B cell (primary cell): ENCODE results near the gene DHX15. TPM values are rescaled to one million over a fixed set of nuclear protein-coding genes. Genes with fewer than 3 reads are reported as not detected.

Source experiments
- ATAC-seq: fragments of 200-7000 bp; cut with Tn5 transposase; one replicate; pipeline ENCODE4 v1.10.0; 2021; ENCODE audit warnings: low read depth, mild to moderate bottlenecking, moderate number of reproducible peaks, moderate library complexity
- CTCF ChIA-PET: fragments of 350-600 bp; sonication (Branson Sonifier 250); formaldehyde crosslinking; loops from one replicate; lab custom pipeline; 2021; ENCODE audit warnings: antibody characterized with exemption, inconsistent platforms; lab: Charles Lee
- POLR2A ChIA-PET: fragments of 350-600 bp; sonication (Branson Sonifier 250); formaldehyde crosslinking; loops from one replicate; lab custom pipeline; 2021; ENCODE audit warnings: antibody characterized with exemption; lab: Charles Lee
- DNase-seq: peaks from one replicate; pipeline ENCODE4 v3.0.0; 2013
- H2AFZ ChIP-seq: 2 replicates; pipeline ENCODE4 v1.6.1; 2012; ENCODE audit warnings: mild to moderate bottlenecking, low read depth, low read length; ENCODE audit not compliant: insufficient read depth, poor library complexity, severe bottlenecking
- H3K27ac ChIP-seq, 2 donors: 1 replicate in 1 of 2; 2 replicates in 1 of 2; pipeline ENCODE4 v1.5.1; 2012 to 2013; ENCODE audit warnings: low read length in 2 of 2, mild to moderate bottlenecking in 2 of 2, moderate library complexity in 1 of 2
- H3K27me3 ChIP-seq, 4 experiments: fragments of 200-600 bp in 1 of 4; sonication (generic) in 1 of 4; replicated peaks in 1 of 4; 1 replicate in 2 of 4; 2 replicates in 2 of 4; pipeline versions ENCODE4 v1.6.1 to v1.7.0; 2013 to 2016; ENCODE audit warnings: low read length in 3 of 4, mild to moderate bottlenecking in 2 of 4, mixed read lengths in 1 of 4, moderate library complexity in 1 of 4; ENCODE audit not compliant: insufficient read depth in 4 of 4, control insufficient read depth in 3 of 4; ENCODE audit errors: control extremely low read depth in 1 of 4
- H3K36me3 ChIP-seq, 2 experiments: replicated peaks in 1 of 2; 1 replicate in 1 of 2; 2 replicates in 1 of 2; pipeline versions ENCODE4 v1.6.1 to v1.7.1; 2013; ENCODE audit warnings: low read length in 1 of 2; ENCODE audit not compliant: insufficient read depth in 2 of 2, control insufficient read depth in 1 of 2; ENCODE audit errors: control extremely low read depth in 1 of 2, extremely low read depth in 1 of 2
- H3K4me1 ChIP-seq, 2 donors: fragments of 200-600 bp in 1 of 2; sonication (generic) in 1 of 2; 1 replicate in 1 of 2; 2 replicates in 1 of 2; pipeline versions ENCODE4 v1.5.1 to v1.6.1; 2013 to 2017; ENCODE audit warnings: low read length in 2 of 2; ENCODE audit not compliant: control insufficient read depth in 2 of 2, insufficient read depth in 2 of 2
- H3K4me2 ChIP-seq: replicated peaks from 2 replicates; pipeline ENCODE3; 2012; ENCODE audit warnings: mild to moderate bottlenecking, low read depth, low read length; ENCODE audit not compliant: poor library complexity, severe bottlenecking
- H3K4me3 ChIP-seq, 5 experiments: fragments of 200-600 bp in 1 of 5; sonication (generic) in 1 of 5; 1 replicate in 3 of 5; 2 replicates in 2 of 5; pipeline versions ENCODE4 v1.5.1 to v1.7.0; 2011 to 2016; ENCODE audit warnings: low read length in 4 of 5, mild to moderate bottlenecking in 4 of 5, low read depth in 2 of 5, control low read depth in 1 of 5, moderate library complexity in 1 of 5; ENCODE audit not compliant: insufficient read depth in 1 of 5; ENCODE audit errors: control extremely low read depth in 1 of 5, extremely low read depth in 1 of 5
- H3K79me2 ChIP-seq: fragments of 200-600 bp; sonication (generic); one replicate; pipeline ENCODE4 v1.6.0; 2016; ENCODE audit warnings: low read length; ENCODE audit not compliant: control insufficient read depth, insufficient read depth
- H3K9ac ChIP-seq: fragments of 200-600 bp; sonication (generic); 2 replicates; pipeline ENCODE4 v1.6.1; 2017; ENCODE audit warnings: mild to moderate bottlenecking, low read length, moderate library complexity
- H3K9me3 ChIP-seq, 3 donors: one replicate each; pipeline versions ENCODE4 v1.6.1 to v1.7.1; 2013; ENCODE audit warnings: low read length in 2 of 3; ENCODE audit not compliant: control insufficient read depth in 2 of 3, insufficient read depth in 1 of 3; ENCODE audit errors: control extremely low read depth in 1 of 3
- H4K20me1 ChIP-seq: 2 replicates; pipeline ENCODE4 v1.6.0; 2012; ENCODE audit warnings: mild to moderate bottlenecking, low read length; ENCODE audit not compliant: insufficient read depth, control insufficient read depth, poor library complexity, severe bottlenecking
- H3K27ac Mint-ChIP-seq: one replicate; pipeline ENCODE4 v1.8.0; 2021; ENCODE audit warnings: mixed read lengths
- H3K27me3 Mint-ChIP-seq: one replicate; pipeline ENCODE4 v1.8.0; 2021; ENCODE audit warnings: mixed read lengths
- H3K4me1 Mint-ChIP-seq: one replicate; pipeline ENCODE4 v1.8.0; 2021; ENCODE audit warnings: mixed read lengths
- H3K4me3 Mint-ChIP-seq: one replicate; pipeline ENCODE4 v1.8.0; 2021; ENCODE audit warnings: mixed read lengths
- H3K9me3 Mint-ChIP-seq: one replicate; pipeline ENCODE4 v1.8.0; 2022; ENCODE audit warnings: mixed read lengths; ENCODE audit not compliant: insufficient read depth
- CTCF ChIP-seq: fragments of 200-600 bp; IDR thresholded peaks from one replicate; pipeline ENCODE4 v1.8.0; 2022; ENCODE audit warnings: antibody characterized with exemption, mild to moderate bottlenecking
- EZH2 ChIP-seq: IDR thresholded peaks from 2 replicates; pipeline ENCODE4 v1.6.1; 2012; ENCODE audit warnings: borderline replicate concordance, low read depth, mild to moderate bottlenecking, moderate library complexity, low read length; ENCODE audit not compliant: insufficient read depth, poor library complexity, severe bottlenecking
- WGBS: methylation state at CpG from one replicate; pipeline ENCODE4 v1.1.5; 2013; ENCODE audit warnings: missing lambda C conversion rate; ENCODE audit not compliant: insufficient coverage; 5-methylcytosine and 5-hydroxymethylcytosine counted together
- intact Hi-C: fragments of 100-400 bp; cut with micrococcal nuclease; formaldehyde crosslinking; loops from one replicate; pipeline ENCODE4 v1.10.0; 2022
- polyA plus RNA-seq: library from polyadenylated mRNA; depleted of rRNA; stranded (reverse); fragments of >200 nt; gene quantifications from 2 replicates; pipeline ENCODE4 v1.2.3, GENCODE V29; 2012
- total RNA-seq, 2 donors: library from RNA; stranded (reverse); fragments of 120-200 nt in 1 of 2; gene quantifications; 1 replicate in 1 of 2; 2 replicates in 1 of 2; pipeline versions ENCODE4 v1.2.3 to v1.2.4, GENCODE V29; 2013 to 2022

The DHX15 gene
- total and polyA plus RNA-seq, 2 donors (not counting 1 experiment from before 2014, with no cell fraction given) = 58.8 to 162 TPM

- no peak overlapping the region for H3K4me3 ChIP-seq
- ATAC-seq (no peak), DNase-seq (no peak)
- H4K20me1 ChIP-seq = no peaks in the 10 kb centered on the region
- no peak overlapping the region for H3K27ac ChIP-seq
- H3K4me2 ChIP-seq = no peak overlapping the region
- 86% methylated on average over 1 of the region's 2 CpGs for WGBS
- no peak overlapping the region for H2AFZ ChIP-seq
- H3K4me3 Mint-ChIP-seq = no peak overlapping the region
- H3K9me3 Mint-ChIP-seq = no peaks in the 10 kb centered on the region
- no peaks in the 10 kb centered on the region for H3K79me2 ChIP-seq
- H3K36me3 ChIP-seq = no peaks in the 10 kb centered on the region
- H3K27me3 ChIP-seq = no peaks in the 10 kb centered on the region
- peaks cover 11% of the 10 kb centered on the region for H3K27me3 Mint-ChIP-seq
- ChIA-PET POLR2A (no interaction called here), CTCF (no interaction called here)
- no peak overlapping the region for H3K9ac ChIP-seq
- H3K27ac Mint-ChIP-seq = no peak overlapping the region
- H3K4me1 ChIP-seq = no peaks in the 10 kb centered on the region
- H3K9me3 ChIP-seq = peaks cover 2 to 7% (median 3%) of the 10 kb centered on the region in 3 donors
- TF ChIP-seq CTCF (no peak), EZH2 (no peak)
- H3K4me1 Mint-ChIP-seq = no peaks in the 10 kb centered on the region
- intact Hi-C loops = no loop called here
Observed at GRCh38 chr4:24615977-24616376, 31.6 kb upstream of the DHX15 start.

- no peak for ATAC-seq
- TF ChIP-seq EZH2 = no peak
- TF ChIP-seq CTCF = no peak
- 83% methylated on average over 1 of the region's 3 CpGs for WGBS
Observed at GRCh38 chr4:24614881-24615280, 30.5 kb upstream of the DHX15 start.

More at GRCh38 chr4:24614881-24615280, 30.5 kb upstream of the DHX15 start:
- ChIA-PET POLR2A (no interaction called here), CTCF (no interaction called here)
- Histone ChIP-seq H3K36me3 (no peaks in the 10 kb centered on the region), H3K9me3 (peaks cover 0 to 12% (median 0%) of the 10 kb centered on the region in 3 donors), H3K4me3 (no peak overlapping the region), H3K9ac (no peak overlapping the region), H4K20me1 (no peaks in the 10 kb centered on the region), H3K4me1 (no peaks in the 10 kb centered on the region), H3K79me2 (no peaks in the 10 kb centered on the region), H3K27me3 (no peaks in the 10 kb centered on the region), H3K27ac (no peak overlapping the region), H2AFZ (no peak overlapping the region), H3K4me2 (no peak overlapping the region)
- peaks cover 11% of the 10 kb centered on the region for H3K27me3 Mint-ChIP-seq
- H3K27ac Mint-ChIP-seq = no peak overlapping the region
- no peak overlapping the region for H3K4me3 Mint-ChIP-seq
- no peaks in the 10 kb centered on the region for H3K4me1 Mint-ChIP-seq
- no peak for DNase-seq
- no peaks in the 10 kb centered on the region for H3K9me3 Mint-ChIP-seq
- intact Hi-C loops = no loop called here
